ENCODE results near the gene HS6ST2. TPM values are rescaled to one million over a fixed set of nuclear protein-coding genes. Genes with fewer than 3 reads are reported as not detected.
A peak's percentile ranks its signal among the peaks of the same experiment; 100 is the strongest.

HS6ST2 gene
- total RNA-seq, 1 donor from 2014 or later = 1.1 TPM

DNA sequence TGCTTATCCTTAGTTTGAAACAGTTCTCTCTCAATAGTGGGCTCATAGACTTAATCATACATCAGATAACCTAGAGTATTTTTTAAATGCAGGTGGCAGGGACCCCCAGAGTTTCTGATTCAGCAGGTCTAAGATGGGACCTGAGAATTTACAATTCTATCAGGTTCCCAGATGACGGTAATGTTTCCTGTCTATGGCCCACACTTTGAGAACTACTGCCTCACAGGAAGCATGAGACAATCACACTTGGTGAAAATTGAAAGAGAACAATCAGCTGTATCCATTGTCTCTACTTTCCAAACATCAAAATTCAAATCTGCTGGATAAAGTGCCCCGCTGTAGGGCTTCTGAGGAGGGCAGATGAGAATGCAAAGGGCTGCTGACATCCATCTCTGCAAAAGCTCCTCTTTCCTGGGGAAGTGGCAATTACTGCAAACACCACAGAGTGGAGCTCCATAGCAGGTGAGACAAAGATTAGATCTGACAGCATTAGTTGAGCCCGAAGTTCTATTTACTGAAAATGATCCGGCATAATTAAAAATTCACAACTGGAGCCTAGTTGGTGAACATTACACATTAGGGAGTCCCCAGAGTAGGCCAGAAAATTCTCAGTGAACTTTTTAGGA is 281.8 kb downstream of the HS6ST2 start:
- Mint-ChIP-seq H3K36me3 (ENCODE audit: low read depth, unreplicated experiment) (no peaks in the 10 kb centered on the region), H3K27me3 (ENCODE audit: unreplicated experiment) (no peaks in the 10 kb centered on the region), H3K27ac (ENCODE audit: unreplicated experiment) (peak overlapping the region; percentile 61), H3K4me1 (ENCODE audit: unreplicated experiment) (peaks cover 10% of the 10 kb centered on the region), H3K4me3 (ENCODE audit: unreplicated experiment) (no peak overlapping the region), H3K9me3 (ENCODE audit: unreplicated experiment) (no peaks in the 10 kb centered on the region)
- peak; percentile 7 for DNase-seq (ENCODE audit: low spot score)
- TF ChIP-seq, protein P1, sequence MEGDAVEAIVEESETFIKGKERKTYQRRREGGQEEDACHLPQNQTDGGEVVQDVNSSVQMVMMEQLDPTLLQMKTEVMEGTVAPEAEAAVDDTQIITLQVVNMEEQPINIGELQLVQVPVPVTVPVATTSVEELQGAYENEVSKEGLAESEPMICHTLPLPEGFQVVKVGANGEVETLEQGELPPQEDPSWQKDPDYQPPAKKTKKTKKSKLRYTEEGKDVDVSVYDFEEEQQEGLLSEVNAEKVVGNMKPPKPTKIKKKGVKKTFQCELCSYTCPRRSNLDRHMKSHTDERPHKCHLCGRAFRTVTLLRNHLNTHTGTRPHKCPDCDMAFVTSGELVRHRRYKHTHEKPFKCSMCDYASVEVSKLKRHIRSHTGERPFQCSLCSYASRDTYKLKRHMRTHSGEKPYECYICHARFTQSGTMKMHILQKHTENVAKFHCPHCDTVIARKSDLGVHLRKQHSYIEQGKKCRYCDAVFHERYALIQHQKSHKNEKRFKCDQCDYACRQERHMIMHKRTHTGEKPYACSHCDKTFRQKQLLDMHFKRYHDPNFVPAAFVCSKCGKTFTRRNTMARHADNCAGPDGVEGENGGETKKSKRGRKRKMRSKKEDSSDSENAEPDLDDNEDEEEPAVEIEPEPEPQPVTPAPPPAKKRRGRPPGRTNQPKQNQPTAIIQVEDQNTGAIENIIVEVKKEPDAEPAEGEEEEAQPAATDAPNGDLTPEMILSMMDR (IDR thresholded peaks at IDR 0.05; ENCODE audit: unreplicated experiment) = no peak

DNA sequence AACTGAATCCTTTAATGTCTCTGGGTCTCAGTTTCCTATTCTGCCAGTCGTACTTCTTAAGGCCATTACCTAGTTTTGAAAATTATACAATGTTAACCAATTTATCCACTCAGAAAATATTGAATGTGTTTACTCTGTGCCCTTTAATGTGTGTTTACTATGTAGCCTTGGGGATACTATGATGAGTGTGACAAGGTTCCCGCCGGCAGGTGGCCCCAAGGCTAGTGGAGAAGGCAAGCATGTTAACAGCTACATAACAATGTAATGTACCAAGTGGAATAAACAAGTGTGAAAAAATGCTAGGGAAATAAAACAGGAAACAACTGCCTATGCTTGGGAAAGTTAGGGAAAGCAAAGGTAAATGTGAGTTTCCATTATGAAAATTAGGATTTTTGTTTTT is 282.3 kb downstream of the HS6ST2 start:
- no peaks in the 10 kb centered on the region for H3K36me3 Mint-ChIP-seq (ENCODE audit: low read depth, unreplicated experiment)
- H3K27me3 Mint-ChIP-seq (ENCODE audit: unreplicated experiment) = peaks cover under 1% of the 10 kb centered on the region
- H3K4me1 Mint-ChIP-seq (ENCODE audit: unreplicated experiment) = peaks cover 10% of the 10 kb centered on the region
- H3K4me3 Mint-ChIP-seq (ENCODE audit: unreplicated experiment) = no peak overlapping the region
- TF ChIP-seq, protein P1 (IDR thresholded peaks at IDR 0.05; ENCODE audit: unreplicated experiment) = no peak
- peak; percentile 2 for DNase-seq (ENCODE audit: low spot score)
- H3K27ac Mint-ChIP-seq (ENCODE audit: unreplicated experiment) = no peak overlapping the region
- no peaks in the 10 kb centered on the region for H3K9me3 Mint-ChIP-seq (ENCODE audit: unreplicated experiment)

DNA sequence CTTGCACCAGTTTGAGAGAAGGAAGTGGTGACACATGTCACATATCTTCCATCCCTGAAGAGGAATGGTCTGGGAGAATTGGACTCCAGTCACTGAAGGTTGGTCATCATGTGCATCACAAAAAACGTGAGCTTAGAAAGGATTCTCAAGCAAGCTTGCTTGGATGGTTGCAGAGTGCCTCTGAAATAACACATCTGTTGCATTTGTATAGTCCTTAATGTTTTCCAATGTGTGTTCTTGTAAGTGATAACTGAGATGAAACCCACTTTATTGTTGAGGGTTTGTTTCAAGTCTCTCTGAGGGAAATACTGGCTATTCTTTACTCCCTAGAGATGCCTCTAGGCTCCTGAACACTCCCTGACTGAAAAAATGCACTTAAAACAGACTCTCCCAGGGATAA is 285.1 kb downstream of the HS6ST2 start:
- H3K36me3 Mint-ChIP-seq (ENCODE audit: low read depth, unreplicated experiment) = no peaks in the 10 kb centered on the region
- no peak for DNase-seq (ENCODE audit: low spot score)
- H3K9me3 Mint-ChIP-seq (ENCODE audit: unreplicated experiment) = no peaks in the 10 kb centered on the region
- H3K4me3 Mint-ChIP-seq (ENCODE audit: unreplicated experiment) = no peak overlapping the region
- H3K27me3 Mint-ChIP-seq (ENCODE audit: unreplicated experiment) = peaks cover 4% of the 10 kb centered on the region
- no peak overlapping the region for H3K27ac Mint-ChIP-seq (ENCODE audit: unreplicated experiment)
- TF ChIP-seq, protein P1 (IDR thresholded peaks at IDR 0.05; ENCODE audit: unreplicated experiment) = no peak
- H3K4me1 Mint-ChIP-seq (ENCODE audit: unreplicated experiment) = peaks cover 10% of the 10 kb centered on the region

DNA sequence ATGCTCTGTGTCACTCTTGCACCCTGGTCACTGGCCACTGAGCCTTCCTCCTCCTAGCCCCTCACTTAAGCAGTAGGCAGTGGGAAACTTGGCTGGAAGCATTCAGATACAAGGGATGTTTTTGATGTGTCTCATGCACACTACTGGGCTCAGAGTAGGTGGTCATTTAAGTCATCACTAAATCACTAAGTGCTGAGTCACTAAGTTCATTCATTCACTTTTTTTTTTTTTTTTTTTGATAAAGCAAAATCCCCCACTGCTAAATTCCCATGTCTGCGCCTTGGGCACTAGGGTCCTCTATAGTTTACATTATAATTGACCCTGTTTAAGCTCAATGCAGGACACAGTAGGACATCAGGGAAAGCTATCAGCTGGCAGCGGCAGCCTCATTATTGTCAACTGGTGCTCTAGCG is 287.2 kb downstream of the HS6ST2 start:
- TF ChIP-seq, protein P1 (IDR thresholded peaks at IDR 0.05; ENCODE audit: unreplicated experiment) = no peak
- H3K4me3 Mint-ChIP-seq (ENCODE audit: unreplicated experiment) = no peak overlapping the region
- H3K9me3 Mint-ChIP-seq (ENCODE audit: unreplicated experiment) = no peaks in the 10 kb centered on the region
- peaks cover 2% of the 10 kb centered on the region for H3K4me1 Mint-ChIP-seq (ENCODE audit: unreplicated experiment)
- no peak overlapping the region for H3K27ac Mint-ChIP-seq (ENCODE audit: unreplicated experiment)
- peaks cover 4% of the 10 kb centered on the region for H3K27me3 Mint-ChIP-seq (ENCODE audit: unreplicated experiment)
- no peaks in the 10 kb centered on the region for H3K36me3 Mint-ChIP-seq (ENCODE audit: low read depth, unreplicated experiment)
- DNase-seq (ENCODE audit: low spot score) = no peak

DNA sequence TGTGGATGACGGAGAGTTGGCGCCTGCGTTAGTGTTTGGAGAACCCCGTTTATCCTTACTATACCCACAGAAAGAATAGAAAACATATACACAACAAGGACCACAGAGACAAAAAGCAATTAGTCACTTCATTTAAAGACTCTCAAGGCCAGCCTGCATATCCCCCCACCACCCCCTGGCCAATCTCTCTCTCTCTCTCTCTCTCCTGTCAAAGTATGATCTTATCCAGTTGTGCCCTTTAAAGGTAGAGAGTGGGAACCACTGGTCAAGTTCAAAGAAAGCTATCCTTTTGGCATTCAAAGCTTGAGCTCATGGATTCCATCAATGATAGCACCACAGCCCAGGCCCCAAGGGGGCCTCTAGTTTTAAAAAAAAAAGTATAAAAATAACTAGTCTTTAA is 289.3 kb downstream of the HS6ST2 start:
- H3K4me1 Mint-ChIP-seq (ENCODE audit: unreplicated experiment) = no peaks in the 10 kb centered on the region
- DNase-seq (ENCODE audit: low spot score) = no peak
- peaks cover 4% of the 10 kb centered on the region for H3K27me3 Mint-ChIP-seq (ENCODE audit: unreplicated experiment)
- no peak overlapping the region for H3K4me3 Mint-ChIP-seq (ENCODE audit: unreplicated experiment)
- TF ChIP-seq, protein P1 (IDR thresholded peaks at IDR 0.05; ENCODE audit: unreplicated experiment) = no peak
- no peak overlapping the region for H3K27ac Mint-ChIP-seq (ENCODE audit: unreplicated experiment)
- no peaks in the 10 kb centered on the region for H3K9me3 Mint-ChIP-seq (ENCODE audit: unreplicated experiment)
- no peaks in the 10 kb centered on the region for H3K36me3 Mint-ChIP-seq (ENCODE audit: low read depth, unreplicated experiment)

Measured in endothelial cell (in vitro differentiated cells).